GM23338 (cell line): ENCODE measurements around the gene GCH1. TPM values are rescaled to one million over a fixed set of nuclear protein-coding genes. Genes with fewer than 3 reads are reported as not detected.

Source experiments
- ATAC-seq: fragments of 200-7000 bp; cut with Tn5 transposase; 3 replicates; pipeline ENCODE4 v1.9.1; 2020
- DNase-seq: peaks from one replicate; pipeline ENCODE4 v3.0.0-alpha.2; 2015; ENCODE audit warnings: low spot score
- H2AFZ ChIP-seq: fragments of 200-600 bp; sonication (generic); 2 replicates; pipeline ENCODE4 v1.8.0; 2016; ENCODE audit warnings: antibody characterized with exemption, mild to moderate bottlenecking, moderate library complexity
- H3F3A ChIP-seq: fragments of 200-600 bp; sonication (generic); replicated peaks from 2 replicates; pipeline ENCODE4 v1.8.0; 2017; ENCODE audit warnings: antibody characterized with exemption, mixed run types, low read depth
- H3K27ac ChIP-seq: fragments of 200-600 bp; sonication (generic); 2 replicates; pipeline ENCODE4 v1.6.1; 2016; ENCODE audit warnings: low read depth
- H3K27me3 ChIP-seq: fragments of 200-600 bp; sonication (generic); 2 replicates; pipeline ENCODE4 v1.8.0; 2016; ENCODE audit warnings: mild to moderate bottlenecking, mixed run types, moderate library complexity; ENCODE audit not compliant: insufficient read depth
- H3K36me3 ChIP-seq: fragments of 200-600 bp; sonication (generic); 2 replicates; pipeline ENCODE4 v1.8.0; 2016; ENCODE audit warnings: mild to moderate bottlenecking; ENCODE audit not compliant: insufficient read depth
- H3K4me1 ChIP-seq: fragments of 200-600 bp; sonication (generic); 2 replicates; pipeline ENCODE4 v1.8.0; 2016; ENCODE audit warnings: mild to moderate bottlenecking, moderate library complexity; ENCODE audit not compliant: insufficient read depth
- H3K4me2 ChIP-seq: fragments of 200-600 bp; sonication (generic); 2 replicates; pipeline ENCODE4 v1.7.1; 2017; ENCODE audit warnings: mixed run types
- H3K4me3 ChIP-seq: fragments of 200-600 bp; sonication (generic); 2 replicates; pipeline ENCODE4 v1.6.1; 2016; ENCODE audit warnings: mixed run types
- H3K79me2 ChIP-seq: fragments of 200-600 bp; sonication (generic); replicated peaks from 2 replicates; pipeline ENCODE4 v1.8.0; 2017; ENCODE audit warnings: mild to moderate bottlenecking; ENCODE audit not compliant: insufficient read depth
- H3K9me2 ChIP-seq: fragments of 200-600 bp; sonication (generic); 2 replicates; pipeline ENCODE4 v1.8.0; 2017; ENCODE audit not compliant: insufficient read depth
- H4K20me1 ChIP-seq: fragments of 200-600 bp; sonication (generic); replicated peaks from 2 replicates; pipeline ENCODE4 v1.8.0; 2017; ENCODE audit warnings: mild to moderate bottlenecking; ENCODE audit not compliant: insufficient read depth
- H3K27ac Mint-ChIP-seq: 2 replicates; pipeline ENCODE4 v1.8.0; 2020; ENCODE audit warnings: inconsistent platforms, mild to moderate bottlenecking, moderate library complexity, mixed read lengths
- H3K27me3 Mint-ChIP-seq: 3 replicates; pipeline ENCODE4 v1.8.0; 2022; ENCODE audit warnings: low read depth, mild to moderate bottlenecking, moderate library complexity, mixed read lengths, inconsistent platforms; ENCODE audit not compliant: insufficient read depth, poor library complexity
- H3K36me3 Mint-ChIP-seq: 3 replicates; pipeline ENCODE4 v1.8.0; 2021; ENCODE audit warnings: low read depth, mild to moderate bottlenecking, inconsistent platforms, moderate library complexity, mixed read lengths
- H3K4me1 Mint-ChIP-seq: 3 replicates; pipeline ENCODE4 v1.8.0; 2020; ENCODE audit warnings: mild to moderate bottlenecking, inconsistent platforms, mixed read lengths
- H3K4me3 Mint-ChIP-seq: 3 replicates; pipeline ENCODE4 v1.8.0; 2021; ENCODE audit warnings: moderate library complexity, mild to moderate bottlenecking, inconsistent platforms, mixed read lengths
- H3K9me3 Mint-ChIP-seq: 3 replicates; pipeline ENCODE4 v1.8.0; 2020; ENCODE audit warnings: moderate library complexity, mild to moderate bottlenecking, inconsistent platforms, mixed read lengths
- CREB1 ChIP-seq: fragments of 250-450 bp; sonication (Bioruptor Pico); IDR thresholded peaks from 2 replicates; pipeline ENCODE4 v1.5.0; 2020; ENCODE audit warnings: low read depth, mild to moderate bottlenecking, moderate library complexity
- EZH2 ChIP-seq: fragments of 200-600 bp; sonication (generic); IDR thresholded peaks from one replicate; pipeline ENCODE4 v1.8.0; 2017; ENCODE audit warnings: antibody characterized with exemption, mild to moderate bottlenecking, low read depth; ENCODE audit not compliant: unreplicated experiment
- EZH2phosphoT487 ChIP-seq: fragments of 200-600 bp; sonication (generic); IDR thresholded peaks from one replicate; pipeline ENCODE4 v1.8.1; 2018; ENCODE audit warnings: antibody characterized with exemption; ENCODE audit not compliant: unreplicated experiment
- JUNB ChIP-seq: IDR thresholded peaks from one replicate; pipeline ENCODE4 v1.6.1; 2016; ENCODE audit warnings: antibody characterized with exemption; ENCODE audit not compliant: unreplicated experiment
- POLR2AphosphoS5 ChIP-seq: IDR thresholded peaks from 2 replicates; pipeline ENCODE4 v1.6.1; 2016; ENCODE audit warnings: antibody characterized with exemption, low read depth
- ZNF114 ChIP-seq: fragments of 250-450 bp; sonication (Bioruptor Pico); IDR thresholded peaks from 2 replicates; pipeline ENCODE4 v1.5.0; 2020; ENCODE audit warnings: mild to moderate bottlenecking, moderate library complexity
- ZNF331 ChIP-seq: fragments of 250-450 bp; sonication (Bioruptor Pico); IDR thresholded peaks from 2 replicates; pipeline ENCODE4 v1.5.0; 2020; ENCODE audit warnings: low read depth, mild to moderate bottlenecking, moderate library complexity
- polyA plus RNA-seq: library from polyadenylated mRNA; unstranded; fragments of >200 nt; fragmentation: Nextera tagmentation; extraction: Ambion mirVana; gene quantifications from 2 replicates; pipeline ENCODE4 v1.2.1, GENCODE V29; 2016
- total RNA-seq: library from RNA; depleted of rRNA; stranded (reverse); fragments of >200 nt; shearing (Covaris generic); gene quantifications from 2 replicates; pipeline ENCODE4 v1.2.3, GENCODE V29; 2014
- TF ChIP-seq, protein P1 (sequence below): fragments of 250-450 bp; sonication (Bioruptor Pico); IDR thresholded peaks from 2 replicates; pipeline ENCODE4 v1.5.0; 2020; ENCODE audit warnings: mild to moderate bottlenecking, moderate library complexity
- TF ChIP-seq, protein P2 (sequence below): IDR thresholded peaks from one replicate; pipeline ENCODE4 v1.6.1; 2018; ENCODE audit warnings: antibody characterized with exemption; ENCODE audit not compliant: unreplicated experiment

GCH1 gene
- total and polyA plus RNA-seq, 2 experiments from 2014 or later: 8.7 to 15.0 TPM

DNA sequence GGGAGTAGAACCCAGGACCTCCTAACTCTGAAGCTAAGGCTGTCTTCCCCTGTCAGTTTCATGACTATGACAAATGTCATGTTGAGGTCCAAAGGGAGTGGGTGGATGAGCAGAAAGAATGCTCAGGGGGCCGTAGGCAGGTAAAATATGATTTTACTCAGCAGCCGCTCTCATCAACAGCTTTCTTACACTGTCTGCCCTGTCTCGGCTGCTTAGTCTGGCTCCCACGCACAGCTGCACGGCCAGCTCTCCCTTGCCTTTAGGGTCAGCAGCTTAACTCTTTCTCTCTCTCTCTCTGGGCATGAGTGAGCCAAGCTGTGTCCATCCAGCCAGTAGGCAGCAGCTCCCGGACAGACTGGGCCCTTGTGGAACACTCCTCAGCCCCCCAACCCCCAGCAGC lies 95.2 kb downstream of the GCH1 start:
- no peaks in the 10 kb centered on the region for H4K20me1 ChIP-seq
- DNase-seq (no peak), ATAC-seq (no peak)
- H3K79me2 ChIP-seq: no peaks in the 10 kb centered on the region
- no peaks in the 10 kb centered on the region for H3K36me3 Mint-ChIP-seq
- H3K4me3 ChIP-seq: no peak overlapping the region
- H3K27ac ChIP-seq: no peak overlapping the region
- no peaks in the 10 kb centered on the region for H3K9me3 Mint-ChIP-seq
- no peaks in the 10 kb centered on the region for H3K9me2 ChIP-seq
- TF ChIP-seq EZH2 (no peak), ZNF114 (CRISPR knock-in tag) (no peak), CREB1 (CRISPR knock-in tag) (no peak), POLR2AphosphoS5 (no peak), EZH2phosphoT487 (no peak), JUNB (no peak), ZNF331 (CRISPR knock-in tag) (no peak)
- TF ChIP-seq, protein P1, sequence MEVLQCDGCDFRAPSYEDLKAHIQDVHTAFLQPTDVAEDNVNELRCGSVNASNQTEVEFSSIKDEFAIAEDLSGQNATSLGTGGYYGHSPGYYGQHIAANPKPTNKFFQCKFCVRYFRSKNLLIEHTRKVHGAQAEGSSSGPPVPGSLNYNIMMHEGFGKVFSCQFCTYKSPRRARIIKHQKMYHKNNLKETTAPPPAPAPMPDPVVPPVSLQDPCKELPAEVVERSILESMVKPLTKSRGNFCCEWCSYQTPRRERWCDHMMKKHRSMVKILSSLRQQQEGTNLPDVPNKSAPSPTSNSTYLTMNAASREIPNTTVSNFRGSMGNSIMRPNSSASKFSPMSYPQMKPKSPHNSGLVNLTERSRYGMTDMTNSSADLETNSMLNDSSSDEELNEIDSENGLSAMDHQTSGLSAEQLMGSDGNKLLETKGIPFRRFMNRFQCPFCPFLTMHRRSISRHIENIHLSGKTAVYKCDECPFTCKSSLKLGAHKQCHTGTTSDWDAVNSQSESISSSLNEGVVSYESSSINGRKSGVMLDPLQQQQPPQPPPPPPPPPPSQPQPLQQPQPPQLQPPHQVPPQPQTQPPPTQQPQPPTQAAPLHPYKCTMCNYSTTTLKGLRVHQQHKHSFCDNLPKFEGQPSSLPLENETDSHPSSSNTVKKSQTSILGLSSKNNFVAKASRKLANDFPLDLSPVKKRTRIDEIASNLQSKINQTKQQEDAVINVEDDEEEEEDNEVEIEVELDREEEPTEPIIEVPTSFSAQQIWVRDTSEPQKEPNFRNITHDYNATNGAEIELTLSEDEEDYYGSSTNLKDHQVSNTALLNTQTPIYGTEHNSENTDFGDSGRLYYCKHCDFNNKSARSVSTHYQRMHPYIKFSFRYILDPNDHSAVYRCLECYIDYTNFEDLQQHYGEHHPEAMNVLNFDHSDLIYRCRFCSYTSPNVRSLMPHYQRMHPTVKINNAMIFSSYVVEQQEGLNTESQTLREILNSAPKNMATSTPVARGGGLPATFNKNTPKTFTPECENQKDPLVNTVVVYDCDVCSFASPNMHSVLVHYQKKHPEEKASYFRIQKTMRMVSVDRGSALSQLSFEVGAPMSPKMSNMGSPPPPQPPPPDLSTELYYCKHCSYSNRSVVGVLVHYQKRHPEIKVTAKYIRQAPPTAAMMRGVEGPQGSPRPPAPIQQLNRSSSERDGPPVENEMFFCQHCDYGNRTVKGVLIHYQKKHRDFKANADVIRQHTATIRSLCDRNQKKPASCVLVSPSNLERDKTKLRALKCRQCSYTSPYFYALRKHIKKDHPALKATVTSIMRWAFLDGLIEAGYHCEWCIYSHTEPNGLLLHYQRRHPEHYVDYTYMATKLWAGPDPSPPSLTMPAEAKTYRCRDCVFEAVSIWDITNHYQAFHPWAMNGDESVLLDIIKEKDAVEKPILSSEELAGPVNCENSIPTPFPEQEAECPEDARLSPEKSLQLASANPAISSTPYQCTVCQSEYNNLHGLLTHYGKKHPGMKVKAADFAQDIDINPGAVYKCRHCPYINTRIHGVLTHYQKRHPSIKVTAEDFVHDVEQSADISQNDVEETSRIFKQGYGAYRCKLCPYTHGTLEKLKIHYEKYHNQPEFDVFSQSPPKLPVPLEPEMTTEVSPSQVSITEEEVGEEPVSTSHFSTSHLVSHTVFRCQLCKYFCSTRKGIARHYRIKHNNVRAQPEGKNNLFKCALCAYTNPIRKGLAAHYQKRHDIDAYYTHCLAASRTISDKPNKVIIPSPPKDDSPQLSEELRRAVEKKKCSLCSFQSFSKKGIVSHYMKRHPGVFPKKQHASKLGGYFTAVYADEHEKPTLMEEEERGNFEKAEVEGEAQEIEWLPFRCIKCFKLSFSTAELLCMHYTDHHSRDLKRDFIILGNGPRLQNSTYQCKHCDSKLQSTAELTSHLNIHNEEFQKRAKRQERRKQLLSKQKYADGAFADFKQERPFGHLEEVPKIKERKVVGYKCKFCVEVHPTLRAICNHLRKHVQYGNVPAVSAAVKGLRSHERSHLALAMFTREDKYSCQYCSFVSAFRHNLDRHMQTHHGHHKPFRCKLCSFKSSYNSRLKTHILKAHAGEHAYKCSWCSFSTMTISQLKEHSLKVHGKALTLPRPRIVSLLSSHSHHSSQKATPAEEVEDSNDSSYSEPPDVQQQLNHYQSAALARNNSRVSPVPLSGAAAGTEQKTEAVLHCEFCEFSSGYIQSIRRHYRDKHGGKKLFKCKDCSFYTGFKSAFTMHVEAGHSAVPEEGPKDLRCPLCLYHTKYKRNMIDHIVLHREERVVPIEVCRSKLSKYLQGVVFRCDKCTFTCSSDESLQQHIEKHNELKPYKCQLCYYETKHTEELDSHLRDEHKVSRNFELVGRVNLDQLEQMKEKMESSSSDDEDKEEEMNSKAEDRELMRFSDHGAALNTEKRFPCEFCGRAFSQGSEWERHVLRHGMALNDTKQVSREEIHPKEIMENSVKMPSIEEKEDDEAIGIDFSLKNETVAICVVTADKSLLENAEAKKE: no peak
- TF ChIP-seq, protein P2, sequence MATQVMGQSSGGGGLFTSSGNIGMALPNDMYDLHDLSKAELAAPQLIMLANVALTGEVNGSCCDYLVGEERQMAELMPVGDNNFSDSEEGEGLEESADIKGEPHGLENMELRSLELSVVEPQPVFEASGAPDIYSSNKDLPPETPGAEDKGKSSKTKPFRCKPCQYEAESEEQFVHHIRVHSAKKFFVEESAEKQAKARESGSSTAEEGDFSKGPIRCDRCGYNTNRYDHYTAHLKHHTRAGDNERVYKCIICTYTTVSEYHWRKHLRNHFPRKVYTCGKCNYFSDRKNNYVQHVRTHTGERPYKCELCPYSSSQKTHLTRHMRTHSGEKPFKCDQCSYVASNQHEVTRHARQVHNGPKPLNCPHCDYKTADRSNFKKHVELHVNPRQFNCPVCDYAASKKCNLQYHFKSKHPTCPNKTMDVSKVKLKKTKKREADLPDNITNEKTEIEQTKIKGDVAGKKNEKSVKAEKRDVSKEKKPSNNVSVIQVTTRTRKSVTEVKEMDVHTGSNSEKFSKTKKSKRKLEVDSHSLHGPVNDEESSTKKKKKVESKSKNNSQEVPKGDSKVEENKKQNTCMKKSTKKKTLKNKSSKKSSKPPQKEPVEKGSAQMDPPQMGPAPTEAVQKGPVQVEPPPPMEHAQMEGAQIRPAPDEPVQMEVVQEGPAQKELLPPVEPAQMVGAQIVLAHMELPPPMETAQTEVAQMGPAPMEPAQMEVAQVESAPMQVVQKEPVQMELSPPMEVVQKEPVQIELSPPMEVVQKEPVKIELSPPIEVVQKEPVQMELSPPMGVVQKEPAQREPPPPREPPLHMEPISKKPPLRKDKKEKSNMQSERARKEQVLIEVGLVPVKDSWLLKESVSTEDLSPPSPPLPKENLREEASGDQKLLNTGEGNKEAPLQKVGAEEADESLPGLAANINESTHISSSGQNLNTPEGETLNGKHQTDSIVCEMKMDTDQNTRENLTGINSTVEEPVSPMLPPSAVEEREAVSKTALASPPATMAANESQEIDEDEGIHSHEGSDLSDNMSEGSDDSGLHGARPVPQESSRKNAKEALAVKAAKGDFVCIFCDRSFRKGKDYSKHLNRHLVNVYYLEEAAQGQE: no peak
- H3K4me3 Mint-ChIP-seq: no peak overlapping the region
- H3K4me1 Mint-ChIP-seq: peaks cover 23% of the 10 kb centered on the region
- 0 out of 2 replicates have a peak, but pooled peaks cover 4% of the 10 kb centered on the region for H3F3A ChIP-seq
- peaks cover 8% of the 10 kb centered on the region for H3K27me3 Mint-ChIP-seq
- no peaks in the 10 kb centered on the region; the same call in 1 of the 2 replicates for H3K36me3 ChIP-seq
- no peak overlapping the region for H3K4me2 ChIP-seq
- H2AFZ ChIP-seq: no peak overlapping the region
- peaks cover 18% of the 10 kb centered on the region for H3K4me1 ChIP-seq
- H3K27me3 ChIP-seq: no peaks in the 10 kb centered on the region
- no peak overlapping the region for H3K27ac Mint-ChIP-seq
